ENCODE measurements around the gene FAM53A. TPM values are rescaled to one million over a fixed set of nuclear protein-coding genes. Genes with fewer than 3 reads are reported as not detected.

Gene FAM53A
- total RNA-seq, 3 donors from 2014 or later (not counting 1 experiment from before 2014, with no cell fraction given): 1.9 to 2.9 (median 2.3) TPM

GRCh38 chr4:1640190-1640589 lies 43.9 kb downstream of the FAM53A start:
- Histone ChIP-seq H3K9me3 (ENCODE audit: control insufficient read depth, insufficient read depth, low read length) (no peaks in the 10 kb centered on the region), H3K27me3 (ENCODE audit: control insufficient read depth, insufficient read depth, low read length) (no peaks in the 10 kb centered on the region), H3K4me1 (ENCODE audit: control insufficient read depth, insufficient read depth, low read length) (no peaks in the 10 kb centered on the region), H3K4me3 (ENCODE audit: low read length) (no peak overlapping the region), H3K27ac (ENCODE audit: low read length) (no peak overlapping the region), H3K36me3 (ENCODE audit: control insufficient read depth, insufficient read depth, low read length) (no peaks in the 10 kb centered on the region)
- no peak for TF ChIP-seq CTCF (IDR thresholded peaks at IDR 0.05)
- H3K4me3 Mint-ChIP-seq: no peak overlapping the region
- no peaks in the 10 kb centered on the region for H3K9me3 Mint-ChIP-seq
- intact Hi-C loops (cut with micrococcal nuclease): no loop called here
- no peak for DNase-seq
- no peak for ATAC-seq
- no peaks in the 10 kb centered on the region for H3K27me3 Mint-ChIP-seq (ENCODE audit: low read depth in 2 of 2)
- 86% methylated on average over 16 of the region's 16 CpGs for WGBS (ENCODE audit: insufficient coverage)
- H3K36me3 Mint-ChIP-seq: no peaks in the 10 kb centered on the region
- H3K4me1 Mint-ChIP-seq: no peaks in the 10 kb centered on the region
- no peak overlapping the region for H3K27ac Mint-ChIP-seq

GRCh38 chr4:1639299-1639868 lies 44.7 kb downstream of the FAM53A start:
- Mint-ChIP-seq H3K27ac (no peak overlapping the region), H3K4me3 (no peak overlapping the region), H3K27me3 (ENCODE audit: low read depth in 2 of 2) (no peaks in the 10 kb centered on the region), H3K36me3 (no peaks in the 10 kb centered on the region), H3K4me1 (no peaks in the 10 kb centered on the region), H3K9me3 (no peaks in the 10 kb centered on the region)
- WGBS (ENCODE audit: insufficient coverage): 88% methylated on average over 9 of the region's 11 CpGs
- no peaks in the 10 kb centered on the region for H3K4me1 ChIP-seq (ENCODE audit: control insufficient read depth, insufficient read depth, low read length)
- H3K27me3 ChIP-seq (ENCODE audit: control insufficient read depth, insufficient read depth, low read length): no peaks in the 10 kb centered on the region
- no peak overlapping the region for H3K27ac ChIP-seq (ENCODE audit: low read length)
- no peaks in the 10 kb centered on the region for H3K36me3 ChIP-seq (ENCODE audit: control insufficient read depth, insufficient read depth, low read length)
- H3K9me3 ChIP-seq (ENCODE audit: control insufficient read depth, insufficient read depth, low read length): no peaks in the 10 kb centered on the region
- intact Hi-C loops (cut with micrococcal nuclease): no loop called here
- no peak for TF ChIP-seq CTCF (IDR thresholded peaks at IDR 0.05)
- DNase-seq: no peak
- ATAC-seq: no peak
- no peak overlapping the region for H3K4me3 ChIP-seq (ENCODE audit: low read length)

GRCh38 chr4:1638873-1639272 lies 45.2 kb downstream of the FAM53A start:
- H3K4me3 Mint-ChIP-seq: no peak overlapping the region
- Histone ChIP-seq H3K27ac (ENCODE audit: low read length) (no peak overlapping the region), H3K27me3 (ENCODE audit: control insufficient read depth, insufficient read depth, low read length) (no peaks in the 10 kb centered on the region), H3K4me3 (ENCODE audit: low read length) (no peak overlapping the region), H3K9me3 (ENCODE audit: control insufficient read depth, insufficient read depth, low read length) (no peaks in the 10 kb centered on the region), H3K4me1 (ENCODE audit: control insufficient read depth, insufficient read depth, low read length) (no peaks in the 10 kb centered on the region), H3K36me3 (ENCODE audit: control insufficient read depth, insufficient read depth, low read length) (no peaks in the 10 kb centered on the region)
- WGBS (ENCODE audit: insufficient coverage): 93% methylated on average over 11 of the region's 11 CpGs
- H3K27me3 Mint-ChIP-seq (ENCODE audit: low read depth in 2 of 2): no peaks in the 10 kb centered on the region
- H3K36me3 Mint-ChIP-seq: no peaks in the 10 kb centered on the region
- TF ChIP-seq CTCF (IDR thresholded peaks at IDR 0.05): no peak
- intact Hi-C loops (cut with micrococcal nuclease): no loop called here
- no peaks in the 10 kb centered on the region for H3K4me1 Mint-ChIP-seq
- no peak for ATAC-seq
- H3K27ac Mint-ChIP-seq: no peak overlapping the region
- H3K9me3 Mint-ChIP-seq: no peaks in the 10 kb centered on the region
- no peak for DNase-seq

GRCh38 chr4:1638272-1638598 lies 45.9 kb downstream of the FAM53A start:
- TF ChIP-seq CTCF (IDR thresholded peaks at IDR 0.05): no peak
- no peaks in the 10 kb centered on the region for H3K9me3 ChIP-seq (ENCODE audit: control insufficient read depth, insufficient read depth, low read length)
- DNase-seq (no peak), ATAC-seq (no peak)
- H3K9me3 Mint-ChIP-seq: no peaks in the 10 kb centered on the region
- H3K27me3 ChIP-seq (ENCODE audit: control insufficient read depth, insufficient read depth, low read length): no peaks in the 10 kb centered on the region
- H3K27ac Mint-ChIP-seq: no peak overlapping the region
- no peak overlapping the region for H3K27ac ChIP-seq (ENCODE audit: low read length)
- 96% methylated on average over 10 of the region's 10 CpGs for WGBS (ENCODE audit: insufficient coverage)
- H3K36me3 ChIP-seq (ENCODE audit: control insufficient read depth, insufficient read depth, low read length): no peaks in the 10 kb centered on the region
- no peak overlapping the region for H3K4me3 ChIP-seq (ENCODE audit: low read length)
- no peaks in the 10 kb centered on the region for H3K4me1 Mint-ChIP-seq
- H3K4me1 ChIP-seq (ENCODE audit: control insufficient read depth, insufficient read depth, low read length): no peaks in the 10 kb centered on the region
- intact Hi-C loops (cut with micrococcal nuclease): no loop called here
- no peaks in the 10 kb centered on the region for H3K27me3 Mint-ChIP-seq (ENCODE audit: low read depth in 2 of 2)
- H3K36me3 Mint-ChIP-seq: no peaks in the 10 kb centered on the region
- no peak overlapping the region for H3K4me3 Mint-ChIP-seq

Data from natural killer cell (primary cell).